ENCODE data around the gene ALKBH2.

Gene ALKBH2

DNA sequence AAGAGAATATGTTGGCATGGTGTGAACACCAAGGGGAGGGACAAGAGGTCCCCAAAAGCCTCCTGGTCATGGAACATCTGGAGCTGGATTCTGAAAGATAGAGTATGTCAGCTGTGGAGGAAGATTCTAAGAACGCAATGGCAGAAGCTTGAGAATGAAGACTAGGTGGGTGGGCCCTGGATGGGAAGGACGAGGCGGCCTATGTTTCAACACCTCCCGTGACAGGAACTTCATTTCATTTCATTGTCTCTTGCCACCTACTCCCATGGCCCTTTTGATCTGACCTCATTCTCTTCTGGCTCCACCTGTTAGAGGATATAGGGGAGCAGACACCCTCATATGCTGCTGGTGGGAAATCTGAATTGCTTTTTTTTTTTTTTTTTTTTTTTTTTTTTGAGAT is 7.5 kb upstream of the ALKBH2 start:
- no peak overlapping the region for H3K27ac Mint-ChIP-seq
- intact Hi-C loops (cut with micrococcal nuclease), result no loop called here
- H3K4me3 Mint-ChIP-seq, result no peak overlapping the region
- peaks cover 21% of the 10 kb centered on the region for H3K4me1 Mint-ChIP-seq (ENCODE audit: low read depth)
- H3K36me3 Mint-ChIP-seq (ENCODE audit: low read depth), result peaks cover 29% of the 10 kb centered on the region
- H3K9me3 Mint-ChIP-seq, result no peaks in the 10 kb centered on the region
- H3K27me3 Mint-ChIP-seq, result no peaks in the 10 kb centered on the region

DNA sequence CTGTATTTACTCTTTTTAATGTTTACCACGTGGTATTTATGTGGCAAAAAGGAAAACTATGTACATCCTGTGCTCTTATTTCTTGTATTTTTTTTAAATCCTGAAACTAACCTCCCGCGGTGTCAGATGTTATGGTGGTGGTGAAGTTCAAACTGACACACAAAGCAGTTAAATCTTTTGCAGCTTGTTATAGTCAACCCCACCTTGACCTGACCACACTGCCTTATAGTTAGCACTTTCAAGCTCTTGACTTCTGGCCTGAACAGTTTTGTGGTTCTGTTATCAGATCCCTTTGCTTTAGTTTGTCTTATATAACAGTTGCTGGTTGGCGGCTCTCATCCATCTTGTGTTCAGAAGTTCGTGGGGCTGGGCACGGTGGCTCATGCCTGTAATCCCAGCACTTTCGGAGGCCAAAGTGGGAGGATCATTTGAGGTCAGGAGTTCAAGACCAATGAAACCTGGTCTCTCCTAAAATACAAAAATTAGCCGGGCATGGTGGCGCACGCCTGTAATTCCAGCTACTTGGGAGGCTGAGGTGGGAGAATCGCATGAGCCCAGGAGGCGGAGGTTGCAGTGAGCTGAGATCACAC is 6.3 kb upstream of the ALKBH2 start:
- H3K4me3 Mint-ChIP-seq, result no peak overlapping the region
- intact Hi-C loops (cut with micrococcal nuclease), result loop anchor here (10.0 kb wide), 4 partner anchors 145 to 485 kb away; partner anchors contain the start of gene DAO
- H3K36me3 Mint-ChIP-seq (ENCODE audit: low read depth), result peaks cover 21% of the 10 kb centered on the region
- H3K27ac Mint-ChIP-seq, result no peak overlapping the region
- H3K9me3 Mint-ChIP-seq, result no peaks in the 10 kb centered on the region
- H3K27me3 Mint-ChIP-seq, result no peaks in the 10 kb centered on the region
- peaks cover 21% of the 10 kb centered on the region for H3K4me1 Mint-ChIP-seq (ENCODE audit: low read depth)

DNA sequence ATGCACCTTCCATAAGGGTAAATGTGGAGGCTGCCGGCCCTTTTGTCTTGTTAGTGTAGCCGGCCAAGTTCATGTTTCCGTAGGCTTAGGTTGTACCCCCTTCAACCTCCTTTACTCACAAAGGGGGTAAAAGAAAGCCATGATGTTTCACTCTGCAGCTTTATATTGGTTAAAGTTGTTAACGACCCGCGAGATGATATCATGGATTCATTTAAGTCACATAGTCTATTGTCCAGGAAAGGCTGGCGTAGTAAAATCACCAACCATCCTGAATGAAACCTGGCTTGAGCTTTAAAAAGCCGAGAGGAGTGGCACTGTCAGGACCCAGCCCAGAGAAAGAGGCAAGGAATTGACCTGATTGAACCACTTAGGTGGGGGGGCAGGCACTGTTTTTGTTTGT is 5.4 kb upstream of the ALKBH2 start:
- Mint-ChIP-seq H3K9me3 (no peaks in the 10 kb centered on the region), H3K4me3 (peak overlapping the region; percentile 80), H3K27me3 (no peaks in the 10 kb centered on the region), H3K4me1 (ENCODE audit: low read depth) (peaks cover 25% of the 10 kb centered on the region), H3K36me3 (ENCODE audit: low read depth) (peaks cover 12% of the 10 kb centered on the region), H3K27ac (peak overlapping the region; percentile 75)
- intact Hi-C loops (cut with micrococcal nuclease), result loop anchor here (10.0 kb wide), 4 partner anchors 144 to 484 kb away; partner anchors contain the start of gene DAO

DNA sequence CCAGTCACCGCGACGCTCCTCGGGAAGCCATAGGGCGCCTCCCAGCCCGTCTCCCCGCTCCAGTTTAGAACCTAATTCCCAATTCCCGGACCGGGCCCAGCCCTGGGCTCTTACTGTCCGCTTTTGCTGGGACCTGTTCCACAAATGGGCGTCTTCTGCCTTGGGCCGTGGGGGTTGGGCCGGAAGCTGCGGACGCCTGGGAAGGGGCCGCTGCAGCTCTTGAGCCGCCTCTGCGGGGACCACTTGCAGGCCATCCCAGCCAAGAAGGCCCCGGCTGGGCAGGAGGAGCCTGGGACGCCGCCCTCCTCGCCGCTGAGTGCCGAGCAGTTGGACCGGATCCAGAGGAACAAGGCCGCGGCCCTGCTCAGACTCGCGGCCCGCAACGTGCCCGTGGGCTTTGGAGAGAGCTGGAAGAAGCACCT is 4.9 kb upstream of the ALKBH2 start:
- H3K27me3 Mint-ChIP-seq, result no peaks in the 10 kb centered on the region

DNA sequence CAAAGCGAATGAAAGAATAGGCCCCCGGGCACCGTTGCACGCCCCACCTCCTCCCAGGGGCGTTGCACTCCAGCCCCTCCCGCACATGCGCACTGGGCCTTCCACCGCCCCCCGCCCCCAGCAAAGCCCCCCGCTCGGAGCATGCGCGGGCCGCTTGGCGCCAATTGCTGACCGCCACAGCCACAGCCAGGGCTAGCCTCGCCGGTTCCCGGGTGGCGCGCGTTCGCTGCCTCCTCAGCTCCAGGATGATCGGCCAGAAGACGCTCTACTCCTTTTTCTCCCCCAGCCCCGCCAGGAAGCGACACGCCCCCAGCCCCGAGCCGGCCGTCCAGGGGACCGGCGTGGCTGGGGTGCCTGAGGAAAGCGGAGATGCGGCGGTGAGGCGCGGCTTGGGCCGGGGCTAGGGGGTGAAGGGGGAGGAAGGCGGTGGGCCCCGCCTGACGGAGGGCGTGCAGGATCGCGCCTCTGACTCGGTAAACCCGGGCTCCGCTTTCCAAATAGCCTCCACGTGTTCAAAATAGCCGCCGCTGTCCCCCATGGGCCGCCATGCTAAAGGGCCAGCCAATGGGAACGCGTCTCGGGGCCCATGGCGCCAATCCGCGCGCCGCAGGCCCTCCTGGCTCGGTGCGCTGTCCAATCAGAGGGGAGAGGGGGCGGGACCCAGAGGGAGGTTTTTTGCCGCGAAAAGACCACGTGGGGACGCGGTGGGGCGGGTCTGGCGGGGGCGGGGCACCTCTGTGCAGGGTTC is 4.3 kb upstream of the ALKBH2 start, which contains the start of gene UNG:
Gene UNG (plus strand): TSS at position 163 of the 748 bp plus-strand sequence. CDS start 83 bp downstream, at position 246.
- Mint-ChIP-seq H3K9me3 (no peaks in the 10 kb centered on the region), H3K4me1 (ENCODE audit: low read depth) (peaks cover 35% of the 10 kb centered on the region), H3K27me3 (no peaks in the 10 kb centered on the region), H3K27ac (peak within 1 kb of the TSS; percentile 75), H3K4me3 (peak within 1 kb of the TSS; percentile 80), H3K36me3 (ENCODE audit: low read depth) (peaks cover 6% of the 10 kb centered on the region)
- intact Hi-C loops (cut with micrococcal nuclease), result loop anchor here (1.0 to 10.0 kb wide), 5 partner anchors 14 to 483 kb away; partner anchors contain the start of gene DAO

More for the DNA sequence above, 4.9 kb upstream of the ALKBH2 start:
- intact Hi-C loops (cut with micrococcal nuclease), result loop anchor here (10.0 kb wide), 4 partner anchors 143 to 483 kb away; partner anchors contain the start of gene DAO
- peak overlapping the region; percentile 75 for H3K27ac Mint-ChIP-seq
- no peaks in the 10 kb centered on the region for H3K9me3 Mint-ChIP-seq
- peaks cover 30% of the 10 kb centered on the region for H3K4me1 Mint-ChIP-seq (ENCODE audit: low read depth)
- H3K4me3 Mint-ChIP-seq, result peak overlapping the region; percentile 80
- H3K36me3 Mint-ChIP-seq (ENCODE audit: low read depth), result peaks cover 8% of the 10 kb centered on the region

DNA sequence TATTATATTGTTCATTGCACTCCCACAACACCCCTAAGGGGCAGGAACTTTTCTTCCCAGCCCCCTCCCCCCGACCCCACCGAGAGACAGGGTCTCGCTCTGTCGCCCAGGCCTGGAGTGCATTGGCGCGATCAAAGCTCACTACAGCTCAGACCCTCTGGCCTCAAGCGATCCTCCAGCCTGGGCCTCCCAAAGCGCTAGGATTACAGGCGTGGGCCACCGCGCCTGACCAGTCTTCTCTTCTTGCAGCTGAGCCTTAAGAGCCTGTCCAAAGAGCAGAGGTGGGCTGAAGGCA is 3.8 kb upstream of the ALKBH2 start:
- H3K4me1 Mint-ChIP-seq (ENCODE audit: low read depth), result peaks cover 40% of the 10 kb centered on the region

DNA sequence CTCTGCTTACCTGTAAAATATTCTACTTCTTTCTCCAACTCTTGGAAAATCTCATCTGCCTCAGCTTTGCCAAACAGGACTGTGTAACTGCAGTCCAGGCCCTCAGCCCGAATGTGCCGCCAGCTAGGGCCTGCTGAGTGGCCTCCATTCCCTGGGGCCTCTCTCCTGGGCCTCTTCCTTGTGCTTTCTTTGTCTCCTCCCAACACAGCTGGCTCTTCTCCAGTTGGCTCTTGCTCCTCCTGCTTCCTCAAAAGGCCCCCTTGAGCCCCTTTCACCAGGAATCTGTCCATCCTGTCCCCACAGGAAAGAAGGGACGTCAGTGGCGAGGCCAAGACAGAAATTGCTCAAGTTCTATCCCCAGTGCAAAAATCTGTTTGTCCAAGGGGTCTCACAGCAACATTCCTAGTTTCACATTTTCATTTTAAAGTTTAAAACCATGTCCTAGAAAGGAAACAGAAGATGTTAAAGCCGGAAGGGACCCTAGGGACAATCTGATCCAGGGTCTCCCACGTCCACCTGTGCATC is 713 bp downstream of the ALKBH2 start:
- Mint-ChIP-seq H3K27ac (peak overlapping the region; percentile 66), H3K36me3 (ENCODE audit: low read depth) (peaks cover 27% of the 10 kb centered on the region), H3K4me3 (peak overlapping the region; percentile 74), H3K4me1 (ENCODE audit: low read depth) (peaks cover 25% of the 10 kb centered on the region), H3K27me3 (no peaks in the 10 kb centered on the region), H3K9me3 (no peaks in the 10 kb centered on the region)
- intact Hi-C loops (cut with micrococcal nuclease), result loop anchor here (1.0 to 10.0 kb wide), 5 partner anchors 40 to 478 kb away; partner anchors contain the start of genes DAO and USP30

More for the DNA sequence above, 3.8 kb upstream of the ALKBH2 start:
- no peak overlapping the region for H3K27ac Mint-ChIP-seq
- H3K27me3 Mint-ChIP-seq, result no peaks in the 10 kb centered on the region
- peaks cover 6% of the 10 kb centered on the region for H3K36me3 Mint-ChIP-seq (ENCODE audit: low read depth)
- no peaks in the 10 kb centered on the region for H3K9me3 Mint-ChIP-seq
- intact Hi-C loops (cut with micrococcal nuclease), result loop anchor here (1.0 to 10.0 kb wide), 5 partner anchors 14 to 482 kb away; partner anchors contain the start of gene DAO
- H3K4me3 Mint-ChIP-seq, result no peak overlapping the region

DNA sequence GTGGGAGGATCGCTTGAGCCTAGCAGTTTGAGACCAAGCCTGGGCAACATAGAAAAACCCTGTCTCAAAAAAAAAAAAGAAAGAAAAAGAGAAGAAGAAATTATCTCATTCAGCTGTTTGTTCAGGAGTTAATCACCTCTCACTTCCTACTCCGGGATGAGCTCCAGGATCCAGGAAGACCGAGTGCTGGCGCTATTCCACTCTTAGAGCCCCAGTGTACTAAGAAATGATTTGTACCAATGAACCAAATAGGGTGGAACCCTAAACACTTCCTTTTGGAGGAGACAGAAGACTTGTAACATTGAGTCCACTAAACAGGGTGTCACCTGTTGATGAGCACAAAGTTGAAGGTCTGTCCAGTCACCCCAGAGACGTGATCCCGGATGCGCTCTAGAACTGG is 3.6 kb downstream of the ALKBH2 start:
- H3K27me3 Mint-ChIP-seq, result no peaks in the 10 kb centered on the region
- no peak overlapping the region for H3K4me3 Mint-ChIP-seq
- no peak overlapping the region for H3K27ac Mint-ChIP-seq
- no peaks in the 10 kb centered on the region for H3K9me3 Mint-ChIP-seq
- H3K4me1 Mint-ChIP-seq (ENCODE audit: low read depth), result peaks cover 25% of the 10 kb centered on the region
- intact Hi-C loops (cut with micrococcal nuclease), result loop anchor here (10.0 kb wide), 4 partner anchors 135 to 475 kb away; partner anchors contain the start of gene DAO
- H3K36me3 Mint-ChIP-seq (ENCODE audit: low read depth), result peaks cover 52% of the 10 kb centered on the region

DNA sequence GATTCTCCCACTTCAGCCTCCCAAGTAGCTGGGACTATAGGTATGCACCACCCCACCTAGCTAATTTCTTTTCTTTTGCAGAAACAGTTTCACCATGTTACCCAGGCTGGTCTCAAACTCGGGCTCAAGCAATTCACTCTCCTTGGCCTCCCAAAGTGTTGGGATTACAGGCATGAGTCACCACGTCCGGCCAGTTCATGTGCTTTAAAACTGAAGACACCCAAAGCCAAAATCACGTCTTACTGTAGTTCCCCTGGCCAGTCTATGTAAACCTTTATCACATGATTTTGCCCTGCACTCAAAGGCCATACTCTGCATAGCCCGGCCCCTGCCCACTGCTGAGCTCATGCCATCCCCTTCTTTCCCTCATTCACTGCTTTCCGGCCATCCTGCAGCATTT is 4.5 kb downstream of the ALKBH2 start:
- H3K36me3 Mint-ChIP-seq (ENCODE audit: low read depth), result peaks cover 55% of the 10 kb centered on the region
- H3K4me3 Mint-ChIP-seq, result no peak overlapping the region
- intact Hi-C loops (cut with micrococcal nuclease), result no loop called here
- no peaks in the 10 kb centered on the region for H3K27me3 Mint-ChIP-seq
- H3K27ac Mint-ChIP-seq, result no peak overlapping the region
- no peaks in the 10 kb centered on the region for H3K9me3 Mint-ChIP-seq
- peaks cover 22% of the 10 kb centered on the region for H3K4me1 Mint-ChIP-seq (ENCODE audit: low read depth)

DNA sequence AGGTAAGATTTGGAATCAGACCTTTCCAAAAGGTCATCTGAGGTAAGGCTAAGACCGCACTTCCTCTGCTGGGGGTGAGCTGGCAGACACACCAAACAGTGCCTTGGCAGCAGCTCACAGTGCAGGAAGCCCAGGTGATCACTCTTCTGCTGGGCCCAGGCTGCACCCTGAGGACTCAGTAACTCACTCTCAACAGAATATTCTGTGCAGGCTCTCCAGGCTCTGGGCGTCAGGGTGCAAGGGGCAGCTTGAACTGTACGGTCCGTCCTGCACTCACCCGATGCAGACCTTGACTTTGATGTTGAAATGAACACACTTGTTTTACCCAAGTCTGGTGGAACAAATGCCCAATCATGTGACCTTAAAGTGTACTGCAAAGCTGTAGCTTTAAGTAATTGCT is 6.0 kb downstream of the ALKBH2 start:
- Mint-ChIP-seq H3K4me3 (no peak overlapping the region), H3K27ac (no peak overlapping the region), H3K36me3 (ENCODE audit: low read depth) (peaks cover 71% of the 10 kb centered on the region), H3K27me3 (no peaks in the 10 kb centered on the region), H3K9me3 (no peaks in the 10 kb centered on the region), H3K4me1 (ENCODE audit: low read depth) (peaks cover 7% of the 10 kb centered on the region)
- intact Hi-C loops (cut with micrococcal nuclease), result no loop called here

DNA sequence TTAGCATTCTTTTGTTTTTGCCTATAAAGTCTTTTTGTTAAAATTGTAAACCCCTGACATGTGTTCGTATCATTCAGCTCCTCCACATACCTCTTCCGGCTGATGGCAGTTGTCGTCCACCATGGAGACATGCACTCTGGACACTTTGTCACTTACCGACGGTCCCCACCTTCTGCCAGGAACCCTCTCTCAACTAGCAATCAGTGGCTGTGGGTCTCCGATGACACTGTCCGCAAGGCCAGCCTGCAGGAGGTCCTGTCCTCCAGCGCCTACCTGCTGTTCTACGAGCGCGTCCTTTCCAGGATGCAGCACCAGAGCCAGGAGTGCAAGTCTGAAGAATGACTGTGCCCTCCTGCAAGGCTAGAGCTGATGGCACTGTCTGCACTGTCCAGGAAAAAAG is 7.7 kb downstream of the ALKBH2 start:
- H3K36me3 Mint-ChIP-seq (ENCODE audit: low read depth), result peaks cover 82% of the 10 kb centered on the region
- H3K27me3 Mint-ChIP-seq, result no peaks in the 10 kb centered on the region
- no peaks in the 10 kb centered on the region for H3K4me1 Mint-ChIP-seq (ENCODE audit: low read depth)
- H3K4me3 Mint-ChIP-seq, result no peak overlapping the region
- intact Hi-C loops (cut with micrococcal nuclease), result no loop called here
- no peaks in the 10 kb centered on the region for H3K9me3 Mint-ChIP-seq
- no peak overlapping the region for H3K27ac Mint-ChIP-seq

DNA sequence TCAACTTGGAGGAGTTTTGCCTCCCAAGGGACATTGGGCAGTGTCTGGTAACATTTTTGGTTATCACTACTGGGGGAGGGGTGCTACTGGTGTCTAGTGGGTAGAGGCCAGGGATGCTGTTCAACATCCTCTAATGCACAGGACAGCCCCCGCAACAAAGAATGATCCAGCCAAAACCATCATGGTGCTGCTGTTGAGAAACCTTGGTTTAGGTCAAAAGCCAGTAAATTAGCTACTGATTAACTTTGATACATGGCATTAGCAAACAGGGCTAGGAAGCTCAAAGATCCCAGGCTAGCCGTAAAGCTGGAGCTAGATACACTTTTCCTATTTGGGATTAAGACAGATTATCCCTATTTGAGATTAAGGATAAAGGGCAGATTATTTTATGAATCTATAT is 8.8 kb downstream of the ALKBH2 start:
- no peaks in the 10 kb centered on the region for H3K27me3 Mint-ChIP-seq
- H3K9me3 Mint-ChIP-seq, result no peaks in the 10 kb centered on the region
- intact Hi-C loops (cut with micrococcal nuclease), result no loop called here
- no peak overlapping the region for H3K4me3 Mint-ChIP-seq
- H3K4me1 Mint-ChIP-seq (ENCODE audit: low read depth), result no peaks in the 10 kb centered on the region
- H3K27ac Mint-ChIP-seq, result no peak overlapping the region
- peaks cover 82% of the 10 kb centered on the region for H3K36me3 Mint-ChIP-seq (ENCODE audit: low read depth)

DNA sequence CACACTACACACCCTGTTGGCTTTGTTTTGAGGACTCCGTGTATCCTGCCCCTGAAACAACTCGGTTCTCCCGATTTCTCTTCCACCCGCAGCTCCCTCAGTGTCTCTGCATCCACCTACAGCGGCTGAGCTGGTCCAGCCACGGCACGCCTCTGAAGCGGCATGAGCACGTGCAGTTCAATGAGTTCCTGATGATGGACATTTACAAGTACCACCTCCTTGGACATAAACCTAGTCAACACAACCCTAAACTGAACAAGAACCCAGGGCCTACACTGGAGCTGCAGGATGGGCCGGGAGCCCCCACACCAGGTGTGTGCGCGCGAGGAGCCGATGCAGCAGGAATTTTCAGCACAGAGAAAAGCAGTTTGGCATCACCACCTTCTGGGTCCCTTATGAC is 10.5 kb downstream of the ALKBH2 start:
- intact Hi-C loops (cut with micrococcal nuclease), result no loop called here
- H3K9me3 Mint-ChIP-seq, result no peaks in the 10 kb centered on the region
- no peak overlapping the region for H3K4me3 Mint-ChIP-seq
- no peaks in the 10 kb centered on the region for H3K4me1 Mint-ChIP-seq (ENCODE audit: low read depth)
- H3K27ac Mint-ChIP-seq, result no peak overlapping the region
- no peaks in the 10 kb centered on the region for H3K27me3 Mint-ChIP-seq
- H3K36me3 Mint-ChIP-seq (ENCODE audit: low read depth), result peaks cover 83% of the 10 kb centered on the region

DNA sequence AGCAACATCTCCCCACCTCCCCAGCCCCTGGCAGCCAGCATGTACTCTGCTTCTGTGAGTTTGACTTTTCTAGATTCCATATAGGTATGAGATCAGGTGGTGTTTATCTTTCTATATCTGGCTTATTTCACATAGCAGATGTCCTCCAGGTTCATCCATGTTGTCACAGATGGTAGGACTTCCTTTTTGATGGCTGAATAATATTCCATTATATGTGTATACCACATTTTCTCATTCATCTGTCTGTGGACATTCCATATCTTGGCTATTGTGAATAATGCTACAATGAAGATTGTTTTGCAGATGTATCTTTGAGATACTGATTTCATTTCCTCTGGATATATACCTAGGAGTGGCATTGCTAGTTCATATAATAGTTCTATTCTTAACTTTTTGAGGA is 18.4 kb downstream of the ALKBH2 start:
- H3K4me1 Mint-ChIP-seq (ENCODE audit: low read depth), result no peaks in the 10 kb centered on the region
- intact Hi-C loops (cut with micrococcal nuclease), result no loop called here
- no peaks in the 10 kb centered on the region for H3K9me3 Mint-ChIP-seq
- H3K27me3 Mint-ChIP-seq, result no peaks in the 10 kb centered on the region
- peaks cover 71% of the 10 kb centered on the region for H3K36me3 Mint-ChIP-seq (ENCODE audit: low read depth)
- no peak overlapping the region for H3K4me3 Mint-ChIP-seq
- H3K27ac Mint-ChIP-seq, result no peak overlapping the region
